ENCODE data around the gene PNCK.
"Not testable (repeated sequence)": the region's sequence is repeated elsewhere in the genome, so short reads cannot be mapped to it uniquely, and the experiment has no call there.

The PNCK gene

GRCh38 chrX:153704021-153704526 is 30.5 kb upstream of the PNCK start:
- Histone ChIP-seq H3K4me3 (ENCODE audit: low read depth, low read length) (no peak overlapping the region), H3K4me1 (no peaks in the 10 kb centered on the region), H3K36me3 (peaks cover 3% of the 10 kb centered on the region; the same call in 1 of the 2 replicates), H3K27me3 (no peaks in the 10 kb centered on the region), H3K9me3 (no peaks in the 10 kb centered on the region)
- DNase-seq: no peak
- no peak for TF ChIP-seq CTCF (IDR thresholded peaks at IDR 0.05; ENCODE audit: low read depth, low read length)

DNA sequence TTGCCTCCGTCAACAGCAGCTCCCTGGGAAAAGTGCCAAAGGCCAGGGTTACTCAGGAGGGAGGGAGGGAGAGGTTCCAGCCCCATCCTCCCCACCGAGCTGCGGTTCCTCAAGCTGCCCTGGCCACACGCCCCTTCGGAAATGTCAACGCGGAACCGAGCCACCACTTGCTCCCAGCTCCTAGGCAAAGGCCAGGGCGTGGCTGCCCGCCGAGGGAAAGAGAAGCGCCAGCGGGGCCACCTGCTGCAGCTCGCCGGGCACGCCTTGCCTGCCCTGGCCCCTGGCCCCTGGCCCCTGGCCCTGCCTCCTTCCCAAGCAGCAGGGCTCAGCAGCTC is 29.4 kb upstream of the PNCK start:
- Histone ChIP-seq H3K27me3 (no peaks in the 10 kb centered on the region), H3K4me1 (no peaks in the 10 kb centered on the region), H3K9me3 (no peaks in the 10 kb centered on the region), H3K4me3 (ENCODE audit: low read depth, low read length) (no peak overlapping the region), H3K36me3 (peaks cover 3% of the 10 kb centered on the region; the same call in 1 of the 2 replicates)
- TF ChIP-seq CTCF (IDR thresholded peaks at IDR 0.05; ENCODE audit: low read depth, low read length): no peak
- no peak for DNase-seq

GRCh38 chrX:153702336-153703035 is 28.9 kb upstream of the PNCK start:
- Histone ChIP-seq H3K4me3 (ENCODE audit: low read depth, low read length) (no peak overlapping the region), H3K4me1 (no peaks in the 10 kb centered on the region), H3K9me3 (no peaks in the 10 kb centered on the region), H3K27me3 (no peaks in the 10 kb centered on the region), H3K36me3 (peaks cover 3% of the 10 kb centered on the region; the same call in 1 of the 2 replicates)
- no peak for TF ChIP-seq CTCF (IDR thresholded peaks at IDR 0.05; ENCODE audit: low read depth, low read length)
- no peak for DNase-seq

DNA sequence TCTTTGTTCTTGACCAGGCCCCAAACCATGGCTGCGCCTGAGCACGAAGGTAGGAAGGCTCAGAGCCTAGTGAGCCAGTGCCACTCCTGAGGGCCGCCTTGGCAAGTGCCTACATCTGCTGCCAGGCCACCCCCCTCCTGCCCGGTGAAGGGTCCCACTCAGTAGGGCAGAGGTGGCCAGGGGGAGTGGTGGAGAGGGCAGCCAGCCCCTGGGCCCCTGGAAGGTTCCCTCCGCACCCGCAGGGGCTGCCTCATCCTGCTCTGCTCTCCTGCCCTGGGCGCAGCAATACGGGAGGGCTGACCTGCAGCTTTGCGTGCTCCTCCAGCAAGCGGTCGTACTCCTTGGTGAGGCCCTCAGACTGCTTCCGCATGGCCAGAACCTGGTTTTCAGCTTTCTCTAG is 28.1 kb upstream of the PNCK start:
- H3K27me3 ChIP-seq: no peaks in the 10 kb centered on the region
- H3K4me1 ChIP-seq: no peaks in the 10 kb centered on the region
- no peak for TF ChIP-seq CTCF (IDR thresholded peaks at IDR 0.05; ENCODE audit: low read depth, low read length)
- no peak overlapping the region for H3K4me3 ChIP-seq (ENCODE audit: low read depth, low read length)
- H3K36me3 ChIP-seq: peaks cover 3% of the 10 kb centered on the region; the same call in 1 of the 2 replicates
- no peaks in the 10 kb centered on the region for H3K9me3 ChIP-seq
- DNase-seq: no peak

- DNase-seq: no peak
- TF ChIP-seq CTCF (IDR thresholded peaks at IDR 0.05; ENCODE audit: low read depth, low read length): no peak
- peaks cover 3% of the 10 kb centered on the region; the same call in 1 of the 2 replicates for H3K36me3 ChIP-seq
- no peaks in the 10 kb centered on the region for H3K9me3 ChIP-seq
- no peaks in the 10 kb centered on the region for H3K4me1 ChIP-seq
- H3K4me3 ChIP-seq (ENCODE audit: low read depth, low read length): no peak overlapping the region
- no peaks in the 10 kb centered on the region for H3K27me3 ChIP-seq
Measured at GRCh38 chrX:153700967-153701366, 27.4 kb upstream of the PNCK start.

GRCh38 chrX:153700376-153700945 is 26.8 kb upstream of the PNCK start:
- Histone ChIP-seq H3K9me3 (no peaks in the 10 kb centered on the region), H3K27me3 (no peaks in the 10 kb centered on the region), H3K4me1 (no peaks in the 10 kb centered on the region), H3K4me3 (ENCODE audit: low read depth, low read length) (no peak overlapping the region), H3K36me3 (peaks cover 3% of the 10 kb centered on the region; the same call in 1 of the 2 replicates)
- no peak for DNase-seq
- no peak for TF ChIP-seq CTCF (IDR thresholded peaks at IDR 0.05; ENCODE audit: low read depth, low read length)

DNA sequence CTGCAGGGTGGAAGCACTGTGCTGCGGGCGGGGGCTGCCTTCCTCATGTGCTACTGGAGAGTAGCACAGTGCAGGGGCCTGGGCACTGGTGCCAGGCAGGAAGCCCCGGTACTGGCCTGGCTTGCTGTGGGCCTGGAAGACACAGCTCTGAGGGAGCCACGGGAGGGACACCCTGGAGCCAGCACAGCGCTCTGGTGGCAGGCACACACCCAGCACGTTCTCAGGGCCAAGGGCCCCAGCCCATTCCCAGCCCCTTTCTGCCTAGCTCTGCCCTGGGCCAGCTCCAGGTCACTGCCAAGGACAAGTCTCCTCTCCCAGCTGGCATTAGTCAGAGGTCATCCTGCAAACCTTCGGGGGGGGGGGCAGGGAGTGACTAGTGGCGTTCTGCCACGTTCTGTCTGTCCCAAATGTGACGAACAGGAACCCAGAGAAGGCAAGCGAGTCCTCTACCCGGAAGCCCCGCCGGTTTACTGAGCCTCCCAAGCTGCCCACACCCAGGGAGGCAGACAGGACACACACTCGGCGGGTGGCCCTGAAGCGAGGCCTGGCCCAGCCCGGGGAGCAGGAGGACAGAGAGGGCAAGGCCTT is 26.3 kb upstream of the PNCK start:
- not testable (repeated sequence) for H3K9me3 ChIP-seq; H3K4me3 ChIP-seq (ENCODE audit: low read depth, low read length); DNase-seq; H3K36me3 ChIP-seq; H3K27me3 ChIP-seq; H3K4me1 ChIP-seq

DNA sequence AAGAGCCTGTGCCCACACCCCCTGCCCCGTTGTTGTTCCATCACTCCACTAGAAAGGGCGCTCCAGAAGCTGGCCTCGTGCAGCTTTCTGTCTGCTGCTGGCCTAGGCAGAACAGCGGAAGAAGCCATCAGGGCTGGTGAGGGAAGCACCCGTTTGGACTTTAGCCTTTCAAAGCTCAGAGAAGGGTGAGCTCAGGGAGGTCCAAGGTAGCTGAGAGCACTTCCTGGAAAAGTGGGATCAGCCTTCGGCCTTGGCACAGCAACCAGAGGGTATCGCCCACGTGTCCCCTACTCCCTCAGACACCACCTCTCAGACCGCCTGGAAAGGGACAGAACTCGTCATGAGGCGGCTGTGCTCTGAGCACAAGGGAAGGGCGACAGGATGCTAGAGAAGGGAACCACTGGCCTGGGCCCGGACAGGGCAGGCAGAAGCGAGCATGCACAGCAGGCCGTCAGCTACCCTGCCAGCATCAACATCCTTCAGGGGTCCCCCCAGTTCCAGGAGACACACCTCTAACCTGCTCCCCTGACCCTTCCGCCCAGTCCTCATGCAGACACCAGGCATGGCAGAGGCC is 25.7 kb upstream of the PNCK start:
- DNase-seq; H3K4me3 ChIP-seq (ENCODE audit: low read depth, low read length); H3K9me3 ChIP-seq; H3K4me1 ChIP-seq; H3K36me3 ChIP-seq; H3K27me3 ChIP-seq: not testable (repeated sequence)

All from BE2C (cell line).